HG03439 (cell line): ENCODE results near the gene GALNT5.

Experiments
- ATAC-seq: cut with Tn5 transposase; IDR thresholded peaks from one replicate; pipeline ENCODE4 v1.9.1; 2021; ENCODE audit warnings: mild to moderate bottlenecking, moderate library complexity; ENCODE audit not compliant: unreplicated experiment

The GALNT5 gene

DNA sequence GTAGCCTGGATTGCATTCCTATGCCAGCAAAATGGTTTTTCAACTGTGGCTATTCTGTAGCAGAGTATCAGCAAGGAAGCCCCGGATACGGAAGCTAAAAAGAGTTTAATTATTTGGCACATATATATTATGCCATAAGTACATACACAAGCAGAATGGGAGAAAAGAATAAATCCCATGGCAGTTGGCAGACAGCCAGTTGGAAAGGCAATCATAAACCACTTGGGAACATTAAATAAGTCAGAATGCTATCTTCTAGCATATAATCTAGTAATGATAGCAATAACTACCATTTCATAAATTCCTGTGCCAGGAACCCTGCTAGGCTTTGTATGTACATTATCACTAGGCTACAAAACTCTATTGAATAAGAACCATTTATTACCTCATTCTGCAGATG is 26.0 kb downstream of the GALNT5 start:
- no peak for ATAC-seq

DNA sequence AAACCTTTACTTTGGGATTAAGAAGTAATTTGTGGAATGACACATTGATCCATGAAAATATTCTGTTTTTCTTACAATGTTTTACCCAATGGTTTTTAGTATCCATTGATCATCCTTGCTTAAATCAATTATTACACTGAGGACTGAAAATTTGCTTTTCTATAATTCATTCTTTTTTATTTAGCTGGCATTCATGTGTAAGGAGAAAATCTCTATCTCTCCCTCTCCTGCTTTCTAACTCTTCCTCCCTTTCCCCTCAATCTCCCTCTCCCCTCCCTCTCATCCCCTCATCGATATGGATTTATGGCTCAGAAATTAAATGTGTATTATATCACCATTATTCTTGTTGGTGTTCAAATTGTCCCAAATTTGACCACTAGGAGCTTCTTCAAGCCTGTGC is 29.7 kb downstream of the GALNT5 start:
- ATAC-seq, result no peak

DNA sequence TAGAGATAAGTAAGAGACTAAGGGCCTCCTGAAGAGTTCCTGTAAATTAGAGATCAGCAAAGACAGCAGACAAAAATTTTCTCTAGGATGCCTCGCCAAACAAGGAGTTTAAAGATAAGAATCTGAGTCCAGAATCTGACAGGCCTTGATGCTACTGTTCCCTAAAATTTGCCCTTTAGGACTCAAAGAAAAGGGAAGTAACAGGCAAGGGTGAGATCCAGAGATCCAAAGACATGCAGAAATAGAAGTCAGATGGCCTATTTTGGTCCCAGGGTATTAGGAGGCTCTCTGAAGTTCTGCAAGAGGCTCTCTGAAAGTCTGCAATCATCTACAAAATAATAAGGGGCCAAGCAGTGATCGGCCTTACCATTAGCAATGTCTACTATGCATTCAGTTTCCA is 33.0 kb downstream of the GALNT5 start:
- ATAC-seq, result no peak

DNA sequence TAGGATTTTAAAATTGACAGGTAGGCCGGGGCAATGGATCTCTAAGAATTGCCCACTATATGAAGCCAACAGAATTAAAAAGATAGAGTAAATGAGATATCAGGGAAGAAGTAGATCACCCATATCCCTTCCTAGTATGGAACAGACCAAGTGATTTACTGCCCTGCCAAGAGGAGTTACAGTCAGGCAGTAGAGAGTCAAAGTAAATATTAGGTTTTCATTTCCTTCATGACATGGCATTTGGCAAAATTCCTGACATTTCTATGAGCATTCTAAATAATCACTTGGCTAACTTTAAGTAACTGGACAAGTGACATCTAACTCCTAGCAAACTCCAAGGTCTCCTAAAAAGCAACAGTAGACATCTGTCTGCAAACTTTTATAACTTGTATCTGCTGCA is 33.5 kb downstream of the GALNT5 start:
- no peak for ATAC-seq

DNA sequence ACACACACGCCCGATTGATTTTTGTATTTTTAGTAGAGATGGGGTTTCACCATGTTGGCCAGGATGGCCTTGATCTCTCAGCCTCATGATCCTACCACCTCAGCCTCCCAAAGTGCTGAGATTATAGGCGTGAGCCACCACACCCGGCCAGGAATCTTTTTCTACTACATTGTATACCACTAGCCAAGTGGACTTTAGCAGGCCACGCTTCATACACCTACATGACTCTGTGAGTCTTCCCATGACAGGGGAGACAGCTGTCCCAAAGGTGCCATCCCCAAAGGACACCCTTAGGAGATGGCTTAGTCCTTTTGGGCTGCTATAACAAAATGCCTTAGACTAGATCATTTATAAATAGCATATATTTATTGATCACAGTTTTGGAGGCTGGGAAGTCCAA is 35.3 kb downstream of the GALNT5 start:
- no peak for ATAC-seq

DNA sequence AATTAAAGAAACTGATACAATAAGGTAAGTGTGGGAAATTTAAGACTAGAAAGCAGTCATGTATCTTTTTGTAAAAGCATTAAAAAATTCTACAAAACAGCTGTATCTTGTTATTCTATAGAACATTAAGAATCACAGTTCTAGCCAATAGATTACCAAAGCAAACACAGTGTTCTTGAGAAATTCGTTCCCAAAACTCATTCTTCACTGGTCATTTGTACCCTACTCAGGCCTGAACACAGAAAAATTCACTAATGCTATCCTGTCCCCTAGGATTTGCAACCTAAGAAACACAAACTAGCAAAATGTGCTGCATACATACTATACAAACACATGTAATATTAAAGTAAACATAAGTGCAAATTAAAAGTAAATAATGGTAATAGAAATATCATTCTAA is 39.0 kb downstream of the GALNT5 start:
- ATAC-seq, result no peak

DNA sequence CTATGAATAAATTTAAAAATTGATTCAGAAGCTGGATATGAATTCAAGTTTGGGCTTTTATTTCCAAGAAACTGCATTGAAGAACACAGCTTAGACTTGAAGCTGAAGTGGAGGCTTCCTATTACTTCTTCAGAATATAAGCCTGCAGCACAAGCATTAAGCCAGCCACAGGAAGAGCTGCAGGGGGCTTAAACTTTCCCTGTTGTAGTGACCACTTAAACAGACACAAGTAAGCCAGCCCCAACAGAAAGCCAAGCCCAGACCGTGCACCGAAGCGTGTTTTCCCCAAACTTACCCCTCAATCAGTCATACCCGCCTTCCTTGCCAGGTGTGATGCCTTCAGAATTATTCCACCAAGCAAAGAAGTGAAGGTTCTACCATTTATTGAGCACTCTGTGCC is 39.5 kb downstream of the GALNT5 start:
- ATAC-seq, result no peak

DNA sequence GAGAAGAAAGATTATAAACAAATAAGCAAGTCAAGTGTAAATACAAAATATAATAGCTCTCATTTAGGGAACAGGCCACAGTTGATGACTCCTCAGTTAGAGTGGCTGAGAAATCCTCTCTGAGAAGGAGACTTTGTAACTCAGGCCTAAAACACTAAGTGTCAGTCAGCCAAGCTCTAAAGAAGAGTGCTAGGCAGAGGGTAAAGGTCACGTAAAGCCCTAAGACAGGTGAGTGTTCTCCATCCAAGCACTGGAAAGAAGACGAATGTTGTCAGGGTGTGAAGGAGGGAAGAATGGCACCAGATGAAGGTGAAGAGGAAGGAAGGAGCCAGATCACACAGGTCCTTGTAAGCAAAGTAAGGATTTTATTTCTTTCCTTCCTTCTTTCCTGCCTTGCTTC is 43.8 kb downstream of the GALNT5 start:
- ATAC-seq, result no peak

DNA sequence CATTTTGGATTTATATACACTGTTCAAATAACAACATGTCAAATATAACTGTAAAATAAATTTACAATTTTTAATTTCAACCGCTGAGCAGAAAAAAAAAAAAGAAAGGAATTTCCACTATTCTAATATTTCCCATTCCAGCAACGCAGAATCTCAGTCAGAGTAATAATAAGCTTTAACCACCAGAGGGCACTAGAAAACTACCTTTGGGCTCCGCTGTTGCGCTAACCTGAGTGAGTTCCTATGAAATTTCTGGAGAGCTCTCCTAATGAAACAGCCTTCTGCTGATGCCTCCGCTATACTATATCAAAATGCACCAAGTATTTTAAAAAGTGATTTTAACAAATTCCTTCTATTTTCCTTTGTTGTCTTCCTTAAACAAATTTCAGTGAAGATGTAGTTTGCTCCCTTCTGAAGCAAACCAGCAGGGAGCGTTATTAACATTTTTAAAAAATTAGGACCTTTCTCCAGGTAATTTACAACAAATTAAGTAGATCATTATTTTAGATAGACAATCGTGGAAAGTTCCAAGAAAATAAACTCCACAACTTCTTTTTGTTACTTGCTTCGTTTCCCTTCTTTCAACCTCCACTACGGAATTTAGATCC is 45.1 kb downstream of the GALNT5 start:
- peak; percentile 75 for ATAC-seq

DNA sequence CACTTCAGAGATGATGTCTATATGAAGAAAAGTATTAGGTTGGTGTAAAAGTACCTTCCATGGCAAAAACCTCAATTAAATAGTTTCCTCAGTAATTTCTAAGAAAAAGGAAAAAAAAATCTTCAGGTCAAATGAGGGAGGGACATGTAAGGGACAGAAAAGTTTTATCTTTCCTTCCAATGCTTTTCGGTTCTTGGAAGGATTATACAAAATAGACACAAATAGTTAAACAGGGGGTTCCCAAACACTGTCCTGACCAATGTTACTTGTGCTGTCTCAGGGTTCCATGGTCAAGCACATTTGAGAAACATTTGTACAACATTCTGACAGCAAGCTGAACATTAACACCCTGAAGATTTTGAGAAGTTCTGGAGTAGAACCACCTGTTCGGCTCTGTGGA is 46.1 kb downstream of the GALNT5 start:
- no peak for ATAC-seq

DNA sequence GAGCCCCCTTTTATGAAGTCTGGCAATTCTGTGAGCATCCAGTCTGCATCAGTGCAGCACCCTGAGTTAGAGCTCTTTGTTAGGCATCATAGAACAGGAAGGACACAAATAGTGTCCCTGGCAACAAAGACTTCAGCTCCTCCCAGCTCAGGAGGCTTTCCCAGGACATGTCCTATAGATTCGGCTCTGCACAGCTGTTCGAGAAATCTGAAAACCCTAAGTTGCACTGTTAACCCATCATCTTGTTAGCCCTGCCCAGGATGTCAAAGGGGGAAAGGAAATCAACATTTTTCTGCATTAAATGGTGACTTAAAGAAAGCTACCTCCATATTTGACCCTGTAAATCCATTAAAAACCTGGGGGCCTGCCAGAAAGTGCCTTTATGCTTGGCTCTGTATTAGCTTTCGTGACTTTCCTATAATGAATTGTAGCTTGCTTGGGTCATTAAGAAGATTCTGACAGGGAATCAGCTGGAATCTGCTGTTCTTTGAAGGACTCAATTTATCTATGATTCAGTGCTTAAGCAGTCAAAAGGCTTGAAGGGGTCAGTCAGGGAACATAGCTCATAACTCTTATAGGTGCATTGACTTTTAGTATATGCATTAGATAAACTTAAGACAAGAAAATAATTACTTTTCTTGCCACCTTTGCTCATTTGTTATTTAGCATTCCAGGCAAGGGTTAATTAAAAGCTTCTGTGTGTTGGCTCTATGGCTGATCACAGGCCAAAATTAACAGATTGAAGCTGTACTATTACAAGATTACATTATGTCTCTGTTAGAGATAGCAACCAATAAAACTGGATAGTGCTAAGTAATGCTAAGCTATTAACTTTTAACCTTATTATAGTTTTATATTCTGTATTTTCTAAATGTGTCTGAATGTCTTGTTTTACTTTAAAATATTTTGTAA is 47.6 kb downstream of the GALNT5 start:
- no peak for ATAC-seq

DNA sequence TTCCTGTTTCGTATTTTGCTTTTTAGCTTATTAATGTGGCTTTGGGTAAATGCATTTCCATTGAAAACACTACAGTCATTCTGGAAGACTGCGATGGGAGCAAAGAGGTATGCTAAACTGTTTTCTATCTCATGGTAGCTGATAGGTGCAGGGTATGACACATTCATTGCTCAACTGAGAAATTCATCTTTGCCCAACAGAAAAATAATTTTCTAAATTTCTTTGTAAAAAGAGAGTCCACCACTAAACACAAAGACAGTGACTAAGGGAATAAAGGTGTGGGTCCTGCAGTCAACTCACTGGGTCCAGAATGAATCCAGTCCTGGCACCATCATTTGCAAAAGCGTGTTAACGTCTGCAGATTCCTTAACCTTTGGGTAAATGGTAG is 48.2 kb downstream of the GALNT5 start:
- ATAC-seq, result no peak

DNA sequence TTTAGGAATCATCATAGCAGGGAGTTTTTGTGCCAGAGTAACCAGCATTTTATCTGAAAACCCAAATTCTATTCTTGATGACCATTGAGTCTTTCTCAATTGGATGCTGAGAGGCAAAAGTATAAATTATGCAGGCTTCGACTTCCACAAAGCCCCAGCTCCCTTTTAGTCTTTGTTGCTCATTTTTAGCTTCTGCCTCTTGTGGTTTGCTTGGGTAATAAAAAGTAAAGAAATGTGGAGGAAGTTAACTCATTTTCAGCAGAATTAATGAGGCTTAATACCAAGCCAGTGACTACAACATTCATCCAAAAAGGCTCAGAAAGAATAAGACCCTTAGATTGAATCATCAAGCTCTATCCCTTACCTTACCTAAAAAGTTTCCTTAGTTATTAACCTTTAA is 49.5 kb downstream of the GALNT5 start:
- ATAC-seq, result no peak

DNA sequence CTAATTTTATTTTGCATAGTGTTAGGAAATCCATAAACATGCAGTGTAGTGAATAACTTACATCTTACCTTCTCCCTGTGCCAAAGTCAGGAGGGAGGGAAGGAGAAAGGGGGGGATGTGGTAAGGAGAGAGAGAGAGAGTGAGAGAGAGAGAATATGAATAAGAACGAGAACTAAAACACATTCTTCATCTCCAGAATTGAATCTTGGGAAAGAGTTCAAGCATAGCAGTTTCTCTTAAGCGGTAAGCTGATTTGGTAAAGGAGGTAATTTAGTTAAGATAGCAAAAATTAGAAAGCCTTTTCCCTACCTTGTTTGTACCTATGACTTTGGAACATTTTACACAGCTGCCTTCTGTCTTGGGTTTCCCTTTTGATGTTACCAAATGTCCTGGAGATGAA is 52.4 kb downstream of the GALNT5 start:
- no peak for ATAC-seq

DNA sequence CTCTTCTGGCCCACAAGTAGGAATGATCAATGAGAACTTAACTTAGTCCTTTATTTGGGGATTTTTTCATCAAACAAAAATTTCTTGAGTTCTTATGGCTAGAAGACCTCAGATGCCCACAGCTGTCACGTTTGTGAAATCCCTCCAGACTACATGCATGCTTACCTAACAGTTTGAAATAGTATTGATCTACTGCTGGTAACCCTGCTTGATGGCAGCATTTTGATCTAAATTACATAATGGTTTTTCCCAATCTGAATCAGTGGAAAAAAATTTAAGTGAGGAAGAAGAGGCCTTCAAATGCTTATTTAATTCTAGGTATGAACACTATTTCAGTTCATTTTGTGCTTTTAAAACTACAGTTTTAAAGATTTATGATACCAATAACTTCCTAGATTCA is 54.2 kb downstream of the GALNT5 start:
- ATAC-seq, result no peak

DNA sequence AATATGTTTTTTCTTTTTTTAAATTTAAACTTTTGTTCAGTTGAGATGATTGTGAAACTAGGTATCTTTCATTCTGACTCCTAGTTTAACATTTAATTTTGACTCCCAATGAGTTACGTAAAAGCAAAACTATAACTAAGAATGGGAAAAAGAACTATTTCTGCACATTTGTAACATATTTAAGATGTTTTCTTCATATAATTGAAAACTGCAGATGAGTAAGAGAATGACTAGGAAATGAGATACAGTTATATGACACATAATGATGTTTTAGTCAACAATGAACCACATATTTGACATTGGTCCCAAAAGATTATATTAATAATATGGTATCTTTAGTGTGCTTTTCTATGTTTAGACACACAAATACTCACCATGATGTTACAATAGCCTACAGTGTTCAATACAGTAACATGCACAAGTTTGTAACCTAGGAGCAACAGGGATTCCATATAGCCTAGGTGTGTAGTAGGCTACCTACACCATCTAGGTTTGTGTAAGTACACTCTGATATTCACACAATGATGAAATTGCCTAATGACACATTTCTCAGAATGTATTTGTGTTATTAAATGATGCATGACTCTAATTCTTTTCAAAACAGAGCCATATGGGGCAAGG is 55.5 kb downstream of the GALNT5 start:
- ATAC-seq, result peak; percentile 67

DNA sequence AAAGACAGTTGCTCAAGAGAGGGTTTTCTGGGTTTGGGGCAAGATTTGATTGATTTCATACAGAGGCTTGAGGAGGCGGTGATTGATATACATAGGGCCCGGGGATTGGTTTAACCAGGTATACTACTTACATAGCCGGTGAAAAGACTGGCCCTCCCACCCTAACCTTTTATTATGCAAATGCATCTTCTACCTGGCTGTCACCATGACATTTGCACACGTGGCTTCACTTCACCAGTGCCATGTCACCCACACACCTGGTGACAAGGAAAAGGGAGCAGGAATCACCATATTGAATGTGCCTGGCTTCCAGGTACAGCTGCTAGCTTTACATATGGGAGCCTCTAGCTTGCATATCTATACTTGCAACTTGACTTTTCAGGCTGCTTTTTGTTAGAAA is 58.4 kb downstream of the GALNT5 start:
- no peak for ATAC-seq

DNA sequence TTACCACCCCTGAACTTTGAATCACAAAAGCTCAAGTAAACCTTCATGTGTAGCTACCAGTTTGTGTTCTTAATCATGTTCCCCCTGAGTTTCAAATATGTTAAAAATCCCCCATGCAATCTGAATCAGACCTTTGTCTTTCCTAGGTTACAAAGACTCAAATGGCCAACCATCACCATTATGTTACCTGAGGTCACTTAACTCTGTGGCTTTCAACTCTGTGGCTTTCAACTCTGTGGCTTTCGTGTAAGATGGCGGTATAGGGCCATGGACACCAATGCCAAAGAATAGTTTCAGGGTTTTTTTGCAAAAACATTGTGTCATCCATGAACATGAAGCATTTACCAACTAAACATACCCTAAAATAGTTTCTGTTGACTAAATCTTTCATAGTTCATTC is 61.4 kb downstream of the GALNT5 start:
- no peak for ATAC-seq

DNA sequence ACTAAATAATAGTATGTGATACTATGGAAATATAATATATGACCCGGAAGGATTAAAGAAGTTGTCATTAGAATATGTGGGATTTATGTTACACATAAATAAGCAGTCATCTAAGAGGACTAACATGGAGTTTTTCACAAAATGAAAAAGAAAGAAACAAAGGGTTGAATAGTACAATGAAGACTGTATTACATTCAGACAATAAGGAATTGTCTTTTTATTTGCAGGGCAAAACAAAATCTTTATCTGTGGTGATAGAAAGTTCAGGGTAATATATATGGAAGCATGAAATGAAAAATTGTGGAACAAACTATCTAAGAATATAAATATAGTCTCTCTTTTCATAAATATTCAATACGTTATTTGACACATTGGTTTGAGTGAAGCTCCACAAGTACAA is 62.3 kb downstream of the GALNT5 start:
- ATAC-seq, result no peak

DNA sequence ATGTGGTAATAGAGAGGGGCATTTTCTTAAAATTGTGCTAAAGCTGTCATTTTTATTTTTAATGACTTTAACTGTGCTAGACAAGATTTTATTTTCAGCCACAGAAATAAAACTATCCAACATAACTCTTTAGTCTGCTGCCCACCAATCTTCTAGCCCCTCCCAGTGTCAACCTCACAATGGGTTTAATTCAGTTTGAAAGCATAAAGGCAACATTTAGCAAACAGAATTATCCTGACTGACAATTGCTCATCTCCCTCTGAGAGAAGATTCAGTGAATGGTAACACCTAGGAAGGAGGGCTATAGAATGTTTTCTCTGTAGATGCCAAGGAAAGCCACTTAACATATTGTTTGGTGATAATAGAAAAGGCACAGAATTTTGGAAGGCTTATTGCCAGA is 62.9 kb downstream of the GALNT5 start:
- ATAC-seq, result no peak

DNA sequence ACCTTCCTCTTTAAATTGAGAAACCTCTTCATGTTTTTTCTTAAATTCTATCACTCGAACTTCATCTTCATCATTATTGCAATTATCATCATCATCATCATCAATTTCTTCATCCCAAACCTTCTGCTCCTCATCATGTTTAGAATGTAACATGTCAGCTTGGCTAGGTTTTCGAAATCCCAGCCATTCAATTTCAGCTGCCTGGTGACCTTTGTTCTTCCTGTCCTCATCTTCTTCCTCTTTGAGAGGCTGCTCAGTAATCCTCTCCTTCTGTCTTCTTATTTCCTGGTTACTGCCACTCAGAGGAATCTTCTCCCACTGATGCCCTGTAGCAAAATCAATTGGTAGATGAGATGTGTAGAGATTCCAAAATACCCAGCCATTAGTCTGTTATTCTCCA is 64.0 kb downstream of the GALNT5 start:
- no peak for ATAC-seq

DNA sequence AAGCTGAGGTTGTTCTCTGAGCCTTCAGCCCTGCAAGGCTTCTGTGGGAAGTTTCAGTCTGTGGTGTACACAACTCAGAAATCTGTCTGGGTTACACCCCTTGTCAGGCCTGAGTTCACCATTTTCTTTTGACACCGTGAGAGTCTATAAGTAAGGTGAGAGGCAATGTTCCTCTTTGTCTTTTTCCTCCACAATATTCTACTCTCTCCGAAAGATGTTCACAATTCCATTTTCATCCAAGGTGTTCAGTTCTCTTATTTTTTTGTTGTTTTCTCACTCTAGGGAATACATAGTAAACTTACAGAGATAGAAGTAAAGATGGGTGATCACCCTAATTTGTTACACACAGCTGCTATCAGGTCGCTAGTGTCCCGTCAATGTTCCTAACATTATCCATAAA is 64.9 kb downstream of the GALNT5 start:
- ATAC-seq, result no peak
